ENCODE measurements around the gene NEDD4L.

DNA sequence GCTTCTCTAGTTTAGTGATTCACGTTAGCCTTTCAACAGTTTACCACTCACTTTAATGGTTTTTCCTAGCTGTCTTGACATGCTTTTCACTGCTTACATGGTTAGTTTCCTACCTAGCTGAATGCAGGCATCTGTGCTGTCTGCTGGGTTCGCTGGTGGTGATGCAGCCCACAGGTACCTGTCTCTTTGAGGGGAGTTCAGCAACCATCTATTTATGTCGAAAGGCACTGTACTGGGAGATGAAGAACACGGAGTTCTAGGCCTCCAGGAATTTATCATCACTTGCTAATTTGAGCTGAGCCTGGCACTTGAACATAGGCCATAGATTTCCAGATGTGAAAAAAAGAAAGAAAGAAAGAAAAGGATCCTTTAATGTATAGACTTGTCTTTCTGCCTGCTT, 148.5 kb downstream of the NEDD4L start:
- TF ChIP-seq CTCF (IDR thresholded peaks at IDR 0.05), result no peak
- no peak for TF ChIP-seq SIN3A (IDR thresholded peaks at IDR 0.05; ENCODE audit: borderline replicate concordance, insufficient read depth, low read depth, low read length)
